Osteoblast (primary cell): ENCODE measurements around the gene IL36B. TPM values are rescaled to one million over a fixed set of nuclear protein-coding genes. Genes with fewer than 3 reads are reported as not detected.

Experiments
- DNase-seq: peaks from one replicate; pipeline ENCODE4 v3.0.0; 2011; ENCODE audit warnings: low spot score, mixed read lengths; ENCODE audit not compliant: insufficient read length; ENCODE audit errors: missing footprints
- H2AFZ ChIP-seq: 2 replicates; pipeline ENCODE4 v1.6.0; 2011; ENCODE audit warnings: mild to moderate bottlenecking, low read length
- H3K27ac ChIP-seq: 2 replicates; pipeline ENCODE4 v1.5.1; 2011; ENCODE audit warnings: mild to moderate bottlenecking, low read depth, low read length, moderate library complexity
- H3K27me3 ChIP-seq: 2 replicates; pipeline ENCODE4 v1.6.0; 2012; ENCODE audit warnings: mild to moderate bottlenecking, control low read depth, inconsistent platforms, low read length, moderate library complexity; ENCODE audit not compliant: insufficient read depth
- H3K36me3 ChIP-seq: 2 replicates; pipeline ENCODE4 v1.5.1; 2011; ENCODE audit warnings: mild to moderate bottlenecking, low read length, control low read depth, moderate library complexity; ENCODE audit not compliant: insufficient read depth
- H3K4me1 ChIP-seq: 2 replicates; pipeline ENCODE4 v1.5.1; 2011; ENCODE audit warnings: mild to moderate bottlenecking, low read length, control low read depth, moderate library complexity; ENCODE audit not compliant: insufficient read depth
- H3K4me2 ChIP-seq: 2 replicates; pipeline ENCODE4 v1.6.0; 2011; ENCODE audit warnings: mild to moderate bottlenecking, low read length; ENCODE audit not compliant: insufficient read depth
- H3K4me3 ChIP-seq: fragments of 200-600 bp; sonication (generic); 3 replicates; pipeline ENCODE4 v1.5.1; 2012; ENCODE audit warnings: mild to moderate bottlenecking, low read length, inconsistent platforms; ENCODE audit not compliant: insufficient read depth
- H3K79me2 ChIP-seq: 2 replicates; pipeline ENCODE4 v1.6.0; 2012; ENCODE audit warnings: mild to moderate bottlenecking, low read length, control low read depth, inconsistent platforms; ENCODE audit not compliant: insufficient read depth
- H3K9me3 ChIP-seq: 2 replicates; pipeline ENCODE4 v1.5.1; 2011; ENCODE audit warnings: low read depth, low read length, control low read depth
- H4K20me1 ChIP-seq: 2 replicates; pipeline ENCODE4 v1.6.0; 2012; ENCODE audit warnings: mild to moderate bottlenecking, low read length, control low read depth; ENCODE audit not compliant: insufficient read depth
- total RNA-seq: library from RNA; depleted of rRNA; stranded (reverse); fragments of >200 nt; gene quantifications from 2 replicates; pipeline ENCODE4 v1.2.3, GENCODE V29; 2012
- TF ChIP-seq, protein P1 (sequence below): IDR thresholded peaks from 2 replicates; pipeline ENCODE4 v1.5.1; 2011; ENCODE audit warnings: mild to moderate bottlenecking, low read depth, low read length, moderate library complexity; ENCODE audit errors: extremely low read depth

Gene IL36B
- total RNA-seq, 1 donor: not detected

DNA sequence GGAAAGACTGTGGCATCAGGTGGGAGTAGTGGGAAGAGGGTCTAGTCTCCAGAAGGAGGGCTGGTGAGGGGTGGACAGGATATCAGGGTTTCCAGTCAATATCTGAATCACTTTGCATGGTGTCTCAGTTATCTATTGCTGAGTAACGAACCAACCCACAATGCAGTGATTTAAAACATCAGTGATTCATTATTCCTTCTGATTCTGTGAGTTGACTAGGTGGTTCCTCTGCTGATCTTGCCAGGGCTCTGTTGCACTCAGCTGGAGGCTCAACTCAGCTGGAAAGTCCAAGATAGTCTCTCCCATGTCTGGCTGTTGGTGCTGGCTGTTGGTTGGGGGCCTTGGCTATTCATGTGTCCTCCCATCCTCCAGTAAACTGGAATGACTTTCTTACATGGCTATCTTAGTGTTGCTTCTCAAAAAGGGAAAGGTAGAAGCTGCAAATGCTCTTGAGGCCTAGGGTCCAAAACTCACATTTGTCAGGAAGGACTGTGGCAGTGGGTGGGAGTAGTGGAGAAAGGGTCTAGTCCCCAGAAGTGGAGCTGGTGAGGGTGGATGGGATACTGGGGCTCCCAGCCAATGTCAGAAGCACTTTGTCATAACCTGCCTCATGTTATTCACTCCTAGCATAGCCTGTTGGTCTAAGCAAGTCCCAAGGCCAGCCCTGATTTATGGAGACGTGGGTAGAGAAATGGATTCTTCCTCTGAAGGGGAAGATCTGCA is 29.0 kb upstream of the IL36B start:
- H2AFZ ChIP-seq: no peak overlapping the region
- H3K9me3 ChIP-seq: no peaks in the 10 kb centered on the region
- H3K27ac ChIP-seq: no peak overlapping the region
- no peaks in the 10 kb centered on the region for H3K36me3 ChIP-seq
- peaks cover 6% of the 10 kb centered on the region for H3K4me1 ChIP-seq
- H3K27me3 ChIP-seq: peaks cover 16% of the 10 kb centered on the region
- no peak overlapping the region for H3K4me2 ChIP-seq
- TF ChIP-seq, protein P1, sequence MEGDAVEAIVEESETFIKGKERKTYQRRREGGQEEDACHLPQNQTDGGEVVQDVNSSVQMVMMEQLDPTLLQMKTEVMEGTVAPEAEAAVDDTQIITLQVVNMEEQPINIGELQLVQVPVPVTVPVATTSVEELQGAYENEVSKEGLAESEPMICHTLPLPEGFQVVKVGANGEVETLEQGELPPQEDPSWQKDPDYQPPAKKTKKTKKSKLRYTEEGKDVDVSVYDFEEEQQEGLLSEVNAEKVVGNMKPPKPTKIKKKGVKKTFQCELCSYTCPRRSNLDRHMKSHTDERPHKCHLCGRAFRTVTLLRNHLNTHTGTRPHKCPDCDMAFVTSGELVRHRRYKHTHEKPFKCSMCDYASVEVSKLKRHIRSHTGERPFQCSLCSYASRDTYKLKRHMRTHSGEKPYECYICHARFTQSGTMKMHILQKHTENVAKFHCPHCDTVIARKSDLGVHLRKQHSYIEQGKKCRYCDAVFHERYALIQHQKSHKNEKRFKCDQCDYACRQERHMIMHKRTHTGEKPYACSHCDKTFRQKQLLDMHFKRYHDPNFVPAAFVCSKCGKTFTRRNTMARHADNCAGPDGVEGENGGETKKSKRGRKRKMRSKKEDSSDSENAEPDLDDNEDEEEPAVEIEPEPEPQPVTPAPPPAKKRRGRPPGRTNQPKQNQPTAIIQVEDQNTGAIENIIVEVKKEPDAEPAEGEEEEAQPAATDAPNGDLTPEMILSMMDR: no peak
- no peaks in the 10 kb centered on the region for H3K79me2 ChIP-seq
- no peak overlapping the region for H3K4me3 ChIP-seq
- no peak for DNase-seq
- no peaks in the 10 kb centered on the region for H4K20me1 ChIP-seq

DNA sequence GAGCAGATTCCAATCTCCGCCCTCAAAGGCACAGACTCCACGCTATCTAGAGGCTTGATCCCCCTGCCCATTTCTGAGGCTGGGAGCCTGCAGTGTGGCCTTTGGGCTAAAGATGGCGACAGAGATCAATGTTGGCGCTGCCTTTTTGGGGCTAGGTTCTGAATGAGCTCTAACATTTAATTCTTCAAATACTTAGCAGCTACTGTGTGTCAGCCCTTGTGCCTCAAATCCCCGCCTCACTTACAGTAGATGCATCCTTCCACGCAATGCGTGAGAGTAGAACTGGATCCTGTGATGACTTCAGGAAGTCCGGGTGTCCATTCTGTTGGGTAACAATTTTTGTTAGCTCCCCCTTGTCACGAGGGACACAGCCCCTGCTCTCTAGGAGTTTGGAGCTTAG is 27.5 kb upstream of the IL36B start:
- Histone ChIP-seq H3K4me3 (no peak overlapping the region), H3K27me3 (peaks cover 21% of the 10 kb centered on the region), H3K4me1 (peaks cover 6% of the 10 kb centered on the region), H3K4me2 (no peak overlapping the region), H4K20me1 (no peaks in the 10 kb centered on the region), H3K79me2 (no peaks in the 10 kb centered on the region), H3K27ac (no peak overlapping the region), H3K9me3 (no peaks in the 10 kb centered on the region), H2AFZ (no peak overlapping the region), H3K36me3 (no peaks in the 10 kb centered on the region)
- peak; percentile 83 for DNase-seq
- TF ChIP-seq, protein P1: peak; percentile 73

DNA sequence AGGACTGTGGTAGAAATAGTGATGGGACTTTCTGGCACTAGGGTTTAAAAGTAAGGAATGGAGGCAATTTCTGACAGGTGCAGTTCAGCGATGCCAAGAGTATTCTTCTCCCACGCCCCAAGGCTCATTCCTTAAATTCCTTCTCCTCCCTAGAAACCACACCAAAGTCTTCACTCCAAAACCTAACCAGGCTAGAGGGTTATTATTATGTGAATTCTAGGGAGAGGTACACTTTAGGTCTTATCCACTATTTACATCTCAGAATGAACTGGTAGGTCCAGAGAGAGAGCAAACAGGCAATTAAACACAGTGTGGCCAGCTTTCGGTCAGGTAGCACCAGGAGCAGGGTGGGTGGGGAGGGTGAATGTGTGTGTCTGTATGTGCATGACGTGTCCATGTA is 26.5 kb upstream of the IL36B start:
- Histone ChIP-seq H3K79me2 (no peaks in the 10 kb centered on the region), H4K20me1 (no peaks in the 10 kb centered on the region), H3K9me3 (no peaks in the 10 kb centered on the region), H3K36me3 (no peaks in the 10 kb centered on the region), H2AFZ (no peak overlapping the region), H3K27me3 (peaks cover 21% of the 10 kb centered on the region), H3K27ac (no peak overlapping the region), H3K4me2 (no peak overlapping the region), H3K4me3 (no peak overlapping the region), H3K4me1 (peaks cover 6% of the 10 kb centered on the region)
- TF ChIP-seq, protein P1: no peak
- DNase-seq: no peak

DNA sequence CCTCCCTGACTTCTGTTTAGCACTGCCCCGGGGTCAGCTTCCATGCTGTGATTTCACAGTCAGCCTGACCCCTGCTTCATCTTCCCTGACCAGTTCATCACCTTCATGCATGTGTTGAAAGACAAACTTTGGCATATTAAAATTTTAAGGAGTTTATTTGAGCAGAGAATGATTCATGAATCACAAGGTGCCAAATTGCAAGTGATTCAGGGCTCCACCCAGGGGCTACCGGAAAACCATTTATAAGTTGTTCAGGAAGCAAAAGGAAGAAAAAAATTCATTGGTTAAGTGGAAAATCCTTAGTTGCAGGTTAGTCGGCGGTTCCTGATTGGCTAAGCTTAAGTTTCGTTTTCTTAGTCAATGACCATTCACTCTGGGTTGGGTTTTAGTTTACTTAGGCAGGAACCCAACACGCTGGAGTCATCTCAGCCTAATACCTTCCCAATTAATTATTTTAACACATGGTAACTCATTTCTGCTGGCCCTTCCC is 25.7 kb upstream of the IL36B start:
- Histone ChIP-seq H4K20me1 (no peaks in the 10 kb centered on the region), H3K36me3 (no peaks in the 10 kb centered on the region), H3K4me1 (peaks cover 6% of the 10 kb centered on the region), H3K27me3 (peaks cover 17% of the 10 kb centered on the region), H3K4me3 (no peak overlapping the region), H3K9me3 (no peaks in the 10 kb centered on the region), H3K79me2 (no peaks in the 10 kb centered on the region), H2AFZ (no peak overlapping the region), H3K4me2 (peak overlapping the region; percentile 9), H3K27ac (no peak overlapping the region)
- TF ChIP-seq, protein P1: no peak
- DNase-seq: no peak
